GM19463 (cell line): ENCODE results near the gene TAS2R1.

ENCODE experiments used
- ATAC-seq: cut with Tn5 transposase; IDR thresholded peaks from one replicate; pipeline ENCODE4 v1.9.1; 2021; ENCODE audit warnings: mild to moderate bottlenecking, moderate library complexity; ENCODE audit not compliant: unreplicated experiment

Gene TAS2R1, protein sequence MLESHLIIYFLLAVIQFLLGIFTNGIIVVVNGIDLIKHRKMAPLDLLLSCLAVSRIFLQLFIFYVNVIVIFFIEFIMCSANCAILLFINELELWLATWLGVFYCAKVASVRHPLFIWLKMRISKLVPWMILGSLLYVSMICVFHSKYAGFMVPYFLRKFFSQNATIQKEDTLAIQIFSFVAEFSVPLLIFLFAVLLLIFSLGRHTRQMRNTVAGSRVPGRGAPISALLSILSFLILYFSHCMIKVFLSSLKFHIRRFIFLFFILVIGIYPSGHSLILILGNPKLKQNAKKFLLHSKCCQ

DNA sequence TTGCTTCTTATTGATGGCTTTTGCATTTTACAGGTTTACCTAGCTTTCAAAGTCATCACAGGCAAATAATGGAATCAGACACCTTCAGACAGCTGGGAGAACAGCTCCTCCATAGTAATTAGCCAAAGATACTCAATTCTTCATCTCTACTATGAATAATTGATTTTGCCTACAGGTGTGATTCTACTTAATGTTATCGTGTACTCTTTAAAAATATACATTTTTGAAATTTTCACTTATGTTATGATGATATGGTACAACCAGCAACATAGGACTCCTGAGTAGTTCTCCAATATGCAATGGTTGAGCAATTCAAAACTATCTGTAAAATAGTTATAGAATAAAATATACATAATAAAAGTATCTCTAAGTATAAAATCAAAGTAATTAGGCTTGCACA, at the start of gene TAS2R1:
Gene TAS2R1, minus strand, starts transcription at position 101 of the 400 bp plus-strand sequence. CDS start 319 bp downstream, outside the sequence.
- ATAC-seq, result no peak

DNA sequence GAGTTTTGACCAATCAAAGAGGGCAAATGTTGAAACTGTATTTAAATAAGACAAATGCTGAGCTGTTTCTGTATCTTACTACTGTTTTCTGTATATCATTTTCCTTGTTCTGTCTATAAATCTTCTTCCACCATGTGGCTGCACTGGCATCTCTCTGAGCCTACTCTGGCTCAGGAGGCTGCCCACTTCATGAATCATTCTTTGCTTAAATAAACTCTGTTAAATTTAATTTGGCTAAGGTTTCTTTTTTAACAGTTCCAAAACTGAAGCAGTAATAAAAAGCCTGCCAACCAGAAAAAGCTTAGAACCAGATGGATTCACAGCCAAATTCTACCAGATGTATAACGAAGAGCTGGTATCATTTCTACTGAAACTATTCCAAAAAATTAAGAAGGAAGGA, 40.2 kb upstream of the TAS2R1 start:
- ATAC-seq, result no peak

DNA sequence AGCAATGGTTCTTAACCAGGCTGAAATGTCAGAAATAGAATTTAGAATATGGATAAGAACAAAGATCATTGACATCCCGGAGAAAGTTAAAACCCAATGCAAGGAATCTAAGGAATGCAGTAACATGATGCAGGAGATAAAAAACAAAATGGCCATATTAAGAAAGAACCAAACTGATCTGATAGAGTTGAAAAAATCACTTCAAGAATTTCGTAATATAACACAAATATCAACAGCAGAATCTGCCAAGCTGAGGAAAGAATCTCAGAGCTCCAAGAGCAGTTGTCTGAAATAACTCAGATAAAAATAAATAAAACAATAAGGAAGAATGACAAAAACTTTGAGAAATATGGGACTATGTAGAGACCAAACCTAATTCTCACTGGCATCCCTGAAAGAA, 37.8 kb upstream of the TAS2R1 start:
- no peak for ATAC-seq

DNA sequence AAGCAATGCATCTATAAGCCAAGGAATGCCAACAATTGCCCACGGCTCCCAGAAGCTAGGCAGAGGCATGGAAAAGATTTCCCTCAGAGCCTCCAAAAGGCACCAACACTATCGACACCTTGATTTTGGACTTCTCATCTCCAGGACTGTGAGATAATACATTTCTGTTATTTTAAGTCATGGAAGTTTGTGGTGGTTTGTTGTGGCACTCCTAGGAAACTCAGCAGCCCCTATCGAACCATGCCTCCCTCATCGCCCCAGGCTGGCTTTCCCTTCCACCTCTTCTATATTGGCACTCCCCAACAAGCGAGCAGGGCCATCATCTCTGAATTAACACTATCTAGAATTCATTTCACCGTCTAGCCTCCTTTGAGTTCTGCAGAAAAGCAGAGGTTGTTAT, 33.7 kb upstream of the TAS2R1 start:
- ATAC-seq, result no peak

DNA sequence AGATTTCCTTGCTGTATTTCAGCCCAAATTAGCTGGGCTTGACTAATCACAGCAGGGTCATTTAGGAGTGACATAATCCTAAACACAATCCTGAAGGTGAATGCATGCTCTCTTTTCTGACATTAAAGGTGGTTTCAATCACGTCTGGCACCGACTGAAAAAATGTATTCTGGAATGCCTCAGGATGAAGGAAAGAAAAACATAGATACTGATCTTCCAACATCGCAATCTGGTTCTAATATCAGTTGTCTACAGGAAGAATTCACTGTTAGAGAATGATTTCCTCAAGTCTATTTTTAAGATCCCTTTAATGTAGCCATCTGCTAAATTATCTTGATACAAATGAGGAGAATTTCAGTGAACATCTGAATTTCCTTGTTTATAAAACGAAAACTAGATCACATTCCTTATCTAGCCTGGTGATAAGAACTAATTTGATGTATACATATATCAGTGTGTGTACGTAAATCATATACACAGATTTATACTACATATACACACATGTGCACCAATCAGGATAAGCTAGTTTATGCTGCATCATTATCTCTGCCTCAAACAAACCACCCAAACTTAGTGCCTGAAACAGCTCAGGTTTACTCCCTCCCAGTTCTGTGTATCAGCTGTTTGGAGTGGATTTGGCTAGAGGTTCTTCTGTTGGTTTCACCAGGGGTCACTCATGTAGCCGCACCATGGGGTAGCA, 31.3 kb upstream of the TAS2R1 start:
- no peak for ATAC-seq

DNA sequence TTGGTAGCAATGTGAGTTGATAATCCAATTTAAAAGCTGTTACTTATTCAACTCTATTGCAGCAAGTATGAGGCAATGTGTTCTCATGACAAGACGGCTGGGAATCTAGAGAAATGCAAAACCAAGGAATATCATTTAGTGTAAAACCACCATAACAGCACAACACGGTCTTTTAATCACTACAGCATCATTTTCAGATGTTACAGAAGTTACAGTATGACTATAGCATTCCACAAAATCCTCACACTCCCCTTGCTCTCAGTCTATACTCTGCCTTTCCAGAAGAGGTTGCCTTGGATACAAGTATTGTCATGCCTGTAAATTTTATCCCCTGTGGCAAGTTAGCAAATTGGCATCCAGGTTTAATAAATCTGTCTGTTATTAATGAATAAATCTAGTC, 28.6 kb upstream of the TAS2R1 start:
- ATAC-seq, result no peak

DNA sequence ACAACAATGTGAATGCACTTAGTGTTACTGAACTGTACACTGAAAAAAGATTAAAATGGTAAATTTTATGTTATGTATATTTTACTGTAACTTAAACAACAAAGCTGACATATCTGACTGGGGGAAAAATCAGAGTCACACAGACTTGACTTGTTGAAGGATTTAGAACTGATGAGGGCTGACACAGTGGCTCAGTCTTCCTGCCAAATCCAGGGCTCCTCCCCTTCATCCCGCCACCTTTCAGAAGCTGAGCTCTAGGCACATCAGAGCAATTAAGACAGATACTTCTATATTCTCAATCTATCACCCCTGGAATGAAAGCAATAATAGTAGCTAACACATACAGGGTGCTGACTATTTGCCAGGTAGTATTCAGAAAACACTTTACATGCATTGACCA, 27.7 kb upstream of the TAS2R1 start:
- no peak for ATAC-seq

DNA sequence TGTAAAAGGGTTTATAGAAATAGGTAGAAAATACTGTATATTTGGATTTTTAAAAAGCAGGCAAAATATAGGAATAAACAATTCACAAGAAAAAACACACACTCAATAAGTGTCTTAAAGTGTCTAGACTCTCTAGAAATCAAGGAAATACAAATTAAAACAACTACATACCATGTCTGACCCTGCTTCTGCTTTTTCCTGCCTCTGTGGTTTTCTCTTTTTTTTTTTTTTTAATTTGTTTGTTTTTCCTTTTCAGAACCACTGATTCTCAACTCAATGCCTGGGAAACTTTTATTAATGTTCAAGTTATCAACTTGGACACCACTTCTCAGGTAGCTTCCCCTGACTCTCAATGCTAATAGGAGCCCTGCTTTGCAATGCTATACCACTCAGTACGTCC, 25.5 kb upstream of the TAS2R1 start:
- ATAC-seq, result no peak

DNA sequence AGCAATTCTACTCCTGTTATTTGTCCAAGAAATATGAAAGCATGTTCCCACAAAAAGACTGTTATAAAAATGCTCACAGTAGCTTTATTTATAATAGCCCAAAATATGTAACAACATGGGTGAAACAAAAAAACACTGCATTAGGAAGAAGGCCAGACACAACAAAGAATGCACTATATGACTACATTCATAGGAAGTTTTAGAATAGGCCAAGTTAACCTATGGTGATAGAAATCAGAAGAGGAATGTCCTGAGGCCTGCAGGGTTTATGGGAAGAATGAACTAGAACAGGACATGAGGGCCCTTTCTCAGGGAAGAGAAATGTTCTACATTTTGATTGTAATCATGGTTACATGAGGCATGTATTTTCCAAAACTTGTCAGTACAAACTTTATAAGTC, 24.7 kb upstream of the TAS2R1 start:
- ATAC-seq, result no peak

DNA sequence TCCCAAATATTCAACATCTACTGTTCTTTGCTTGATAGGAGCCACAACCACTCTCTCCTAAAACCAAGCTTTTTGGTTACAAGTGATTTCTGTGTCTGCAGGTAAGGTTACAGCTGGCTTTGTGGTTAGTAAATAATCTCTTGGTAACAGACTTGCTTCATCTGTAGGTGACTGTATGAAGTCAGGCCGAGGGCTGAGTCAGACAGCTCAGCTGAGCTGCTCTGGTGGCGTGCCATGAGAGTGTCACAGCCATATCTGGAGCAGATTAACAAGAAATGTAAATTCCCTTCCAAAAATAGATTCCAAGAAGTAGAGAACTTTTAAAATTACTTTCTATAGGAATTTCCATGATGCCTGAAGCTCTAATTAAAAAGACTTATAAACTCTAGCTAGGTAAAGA, 23.7 kb upstream of the TAS2R1 start:
- ATAC-seq, result peak; percentile 99

DNA sequence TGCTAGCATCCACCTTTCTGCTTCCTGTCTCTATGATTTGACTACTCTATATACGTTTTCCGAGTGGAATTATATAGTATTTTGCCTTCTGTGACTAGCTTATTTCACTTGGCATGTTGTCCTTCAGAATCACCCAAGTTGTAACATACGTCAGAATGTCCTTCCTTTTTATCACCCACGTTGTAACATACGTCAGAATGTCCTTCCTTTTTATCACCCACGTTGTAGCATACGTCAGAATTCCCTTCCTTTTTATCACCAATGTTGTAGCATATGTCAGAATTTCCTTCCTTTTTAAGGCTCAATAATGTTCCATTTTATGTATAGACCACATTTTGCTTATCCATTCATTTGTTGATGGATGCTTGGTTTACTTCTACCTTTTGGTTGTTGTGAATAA, 22.9 kb upstream of the TAS2R1 start:
- no peak for ATAC-seq

DNA sequence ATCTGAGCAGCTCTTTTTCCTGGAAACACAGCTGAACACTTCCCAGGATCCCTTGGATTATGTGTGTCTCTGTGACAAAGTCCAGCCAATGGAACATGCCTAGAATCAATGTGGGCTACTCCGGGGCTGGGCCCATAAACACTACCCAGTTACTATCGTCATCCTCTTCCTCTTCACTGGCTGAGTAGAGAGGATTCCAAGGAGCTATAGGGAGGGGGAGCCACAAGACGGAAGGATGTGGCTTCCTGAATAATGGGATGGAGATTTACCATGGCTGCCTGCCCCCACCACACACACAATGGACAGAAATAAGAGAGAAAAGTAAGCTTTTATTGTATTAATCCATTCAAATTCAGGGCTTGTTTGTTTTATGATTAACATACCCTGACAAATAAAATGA, 22.1 kb upstream of the TAS2R1 start:
- no peak for ATAC-seq

DNA sequence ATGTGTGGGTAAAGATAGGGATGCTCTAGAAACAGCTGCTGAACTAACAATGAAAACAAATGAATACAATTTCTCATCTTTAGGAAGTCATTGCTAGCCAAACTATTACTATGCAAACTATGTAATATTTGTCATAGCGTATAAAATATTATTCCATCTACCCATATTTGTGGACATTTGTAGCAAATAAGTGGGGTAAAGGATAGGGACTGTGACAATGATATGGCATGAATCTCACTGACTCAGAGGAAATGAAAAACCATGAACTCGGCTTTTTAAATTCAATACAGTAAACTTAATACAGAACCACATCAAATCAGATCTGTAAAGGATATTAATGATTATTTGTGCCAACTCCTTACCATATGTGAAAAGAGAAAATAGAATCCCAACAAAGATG, 16.7 kb upstream of the TAS2R1 start:
- ATAC-seq, result no peak

DNA sequence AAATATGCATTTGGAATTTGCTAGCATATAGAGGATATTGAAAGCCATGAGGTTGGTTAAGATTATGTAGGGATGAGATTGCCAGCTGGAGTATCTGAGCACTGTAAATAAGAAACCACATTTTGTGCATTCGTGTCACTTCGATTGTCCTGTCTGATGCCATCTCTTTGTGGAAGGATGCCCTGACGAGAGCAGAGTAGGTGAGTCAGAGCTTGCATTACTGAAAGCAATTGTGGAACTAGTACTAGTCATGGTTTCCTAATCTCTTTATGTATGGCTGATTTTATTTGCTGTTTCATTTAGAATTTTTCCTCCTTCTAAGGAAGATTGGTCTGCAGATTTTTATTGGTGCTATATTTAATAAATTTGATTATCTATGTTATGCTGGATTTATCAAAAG, 14.5 kb upstream of the TAS2R1 start:
- ATAC-seq, result no peak

DNA sequence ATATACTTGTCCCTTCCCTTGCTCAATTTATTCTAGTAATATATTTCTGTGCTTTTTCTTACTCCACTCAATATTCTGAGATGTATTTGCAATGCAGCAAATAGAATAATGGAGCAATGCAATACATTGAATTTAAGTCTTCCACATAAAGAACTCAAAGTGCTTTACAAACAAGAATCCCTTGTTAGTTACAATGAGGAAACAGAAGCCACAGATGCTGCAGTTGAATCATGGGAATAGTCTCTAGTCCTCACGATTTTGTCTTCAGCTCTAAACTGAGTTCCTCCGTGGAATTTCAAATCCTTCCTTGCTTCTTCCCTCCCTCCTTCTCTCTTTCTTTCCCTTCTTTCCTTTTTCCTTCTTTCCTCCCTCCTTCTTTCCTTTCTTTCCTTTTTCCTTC, 12.5 kb upstream of the TAS2R1 start:
- no peak for ATAC-seq

DNA sequence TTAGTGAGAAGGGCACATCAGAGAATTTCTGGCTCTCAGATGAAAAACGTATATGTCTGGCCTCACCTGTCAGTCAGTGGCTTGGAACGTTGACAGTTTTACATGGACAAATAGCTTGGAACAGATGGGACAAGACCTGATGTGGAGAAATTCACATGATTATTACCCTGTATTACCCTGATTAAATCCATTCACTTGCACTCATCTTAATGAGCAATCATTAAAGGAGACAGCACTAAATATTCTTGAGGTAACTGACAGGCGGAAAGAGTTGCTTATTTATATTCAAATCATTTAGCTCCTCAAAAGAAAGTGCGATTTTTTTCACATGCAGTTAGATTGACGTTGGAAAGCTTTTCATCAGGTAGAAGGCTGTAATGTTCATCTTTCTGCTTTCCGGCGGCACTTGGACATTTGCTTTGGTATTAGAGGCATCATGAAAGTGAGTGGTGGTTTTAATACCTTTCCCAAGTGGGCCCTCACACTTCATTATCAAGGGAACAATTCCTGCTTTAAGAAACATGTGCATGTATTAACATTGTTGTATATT, 11.7 kb upstream of the TAS2R1 start:
- no peak for ATAC-seq

DNA sequence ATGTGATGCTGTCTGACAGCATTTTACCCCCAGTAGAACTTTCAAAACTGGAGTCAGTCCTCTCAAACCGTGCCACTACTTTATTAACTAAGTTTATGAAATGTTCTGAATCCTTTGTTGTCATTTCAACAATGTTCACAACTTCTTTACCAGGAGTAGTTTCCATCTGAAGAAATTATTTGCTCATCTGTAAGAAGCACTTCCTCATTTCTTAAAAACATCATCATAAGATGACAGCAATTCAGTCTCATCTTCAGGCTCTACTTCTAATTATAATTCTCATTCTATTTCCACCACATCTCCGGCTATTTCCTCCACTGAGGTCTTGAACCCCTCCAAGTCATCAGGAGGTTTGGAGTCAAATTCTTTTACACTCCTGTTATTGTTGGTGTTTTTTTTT, 2.3 kb upstream of the TAS2R1 start:
- ATAC-seq, result no peak

DNA sequence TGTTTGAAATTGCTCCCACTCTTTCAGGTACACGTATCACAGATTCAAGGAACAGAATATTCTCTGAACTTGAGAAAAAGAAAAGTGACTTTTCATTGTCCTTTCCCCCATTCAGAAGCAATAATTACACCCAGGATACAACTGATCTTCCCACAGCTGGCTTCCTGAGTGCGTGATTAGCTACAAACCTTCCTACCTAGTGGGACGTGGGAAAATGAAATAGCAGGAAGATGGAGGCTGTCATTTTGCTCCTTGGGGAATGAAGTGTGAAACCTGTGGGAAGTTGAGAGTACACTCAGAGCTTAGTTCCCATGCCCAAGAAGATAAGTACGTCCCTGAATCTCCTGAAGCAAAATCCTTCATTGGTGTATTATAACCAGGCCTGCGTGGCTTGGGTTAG, 2.6 kb downstream of the TAS2R1 start:
- ATAC-seq, result no peak

DNA sequence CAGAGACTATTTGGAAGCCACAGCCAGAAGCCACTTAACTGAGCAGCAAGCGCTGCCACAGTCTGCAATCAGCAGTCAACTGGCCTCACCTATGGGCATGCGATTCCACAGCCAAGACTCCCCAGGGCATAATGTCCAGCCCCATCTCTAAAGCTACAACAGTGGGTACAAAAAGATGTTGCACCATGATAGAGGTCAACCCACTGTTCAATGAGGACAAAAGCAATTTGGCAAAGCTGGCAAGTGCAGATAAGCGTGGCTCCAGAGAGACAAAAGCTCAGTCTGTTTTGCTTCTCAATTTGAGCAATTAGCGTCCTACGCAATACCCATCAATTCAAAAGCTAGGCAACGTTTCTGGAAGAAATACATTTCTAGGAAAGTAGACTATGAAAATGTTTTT, 3.2 kb downstream of the TAS2R1 start:
- ATAC-seq, result no peak

DNA sequence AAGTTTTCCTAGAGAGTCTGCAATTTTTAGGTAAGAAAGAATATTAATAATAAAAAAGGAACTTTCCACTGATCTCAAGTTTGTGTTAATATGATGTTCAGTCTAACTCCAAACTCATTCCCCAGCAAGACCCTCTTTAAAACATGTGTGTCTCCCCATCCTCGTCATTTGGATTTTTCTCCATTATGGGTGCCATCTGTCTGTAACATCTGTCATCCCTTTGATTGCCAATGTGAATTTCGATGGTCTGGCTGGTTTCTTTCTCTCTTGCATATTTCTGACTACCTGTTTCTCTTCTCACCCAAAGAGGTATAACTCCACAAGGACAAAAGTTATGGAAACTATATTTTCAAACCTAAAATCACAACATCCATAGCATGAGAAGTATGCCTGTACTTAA, 4.4 kb downstream of the TAS2R1 start:
- no peak for ATAC-seq

DNA sequence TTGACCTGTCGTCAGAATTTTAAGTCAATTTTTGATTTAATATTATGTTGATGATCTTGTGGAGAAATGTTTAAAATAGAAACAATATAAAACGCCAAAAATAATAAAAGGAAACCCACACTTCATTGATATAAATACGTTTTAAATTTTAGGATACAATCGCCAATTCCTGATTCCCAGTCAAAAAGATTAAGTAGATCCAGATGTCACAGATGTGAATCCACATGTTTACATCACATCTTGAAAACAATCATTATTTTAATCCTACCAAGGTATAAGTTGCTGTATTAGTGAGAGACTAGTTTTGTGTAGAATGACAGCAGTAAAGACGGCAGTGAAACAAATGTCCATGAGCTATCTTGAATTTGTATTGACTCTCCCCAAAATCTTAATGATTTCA, 4.9 kb downstream of the TAS2R1 start:
- ATAC-seq, result no peak

DNA sequence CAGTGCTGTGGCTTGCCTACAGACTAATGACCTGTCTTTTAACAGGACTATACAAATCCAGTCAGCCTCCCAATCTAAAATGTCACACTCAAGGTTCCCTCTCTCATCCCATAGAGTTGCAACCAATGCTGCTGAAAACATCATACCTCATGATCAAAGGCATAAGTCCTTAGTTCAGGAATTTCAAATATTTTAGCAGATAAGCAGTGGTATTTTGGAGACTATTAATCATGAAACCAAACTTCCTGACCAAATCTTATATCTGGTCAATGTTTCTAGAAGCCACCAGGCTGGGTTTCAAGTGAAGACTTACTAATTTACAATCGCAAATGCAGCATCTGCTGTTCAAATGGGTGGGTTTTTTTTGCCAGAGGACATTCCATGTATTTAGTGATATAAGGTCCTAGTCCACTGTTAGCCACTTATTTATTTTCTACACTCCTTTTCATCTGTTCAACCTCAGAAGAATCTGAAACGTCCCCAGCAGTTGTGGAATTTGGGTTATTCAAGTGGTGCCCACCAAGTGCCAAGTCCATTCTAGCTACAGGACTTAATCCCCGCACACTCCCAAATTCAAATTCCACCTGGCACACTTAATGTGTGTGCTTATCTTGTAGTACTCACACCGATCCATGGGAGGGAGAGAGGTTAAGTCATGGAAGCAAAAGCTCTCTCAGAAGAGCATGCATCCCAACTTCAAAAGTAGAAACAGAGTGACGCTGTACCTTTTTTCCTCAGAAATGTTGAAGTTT, 5.8 kb downstream of the TAS2R1 start:
- ATAC-seq, result no peak
